SH-SY5Y (cell line): ENCODE data around the gene SSNA1.

Experiments
- GATA2 ChIP-seq: IDR thresholded peaks from 2 replicates; pipeline ENCODE4 v1.6.1; 2011; ENCODE audit warnings: mild to moderate bottlenecking, low read depth, low read length
- GATA3 ChIP-seq: IDR thresholded peaks from 2 replicates; pipeline ENCODE4 v1.6.1; 2011; ENCODE audit warnings: low read depth, mild to moderate bottlenecking, low read length, moderate library complexity

Gene SSNA1

GRCh38 chr9:137148242-137148641 lies 40.2 kb upstream of the SSNA1 start:
- TF ChIP-seq GATA2: no peak
- no peak for TF ChIP-seq GATA3

- TF ChIP-seq GATA3 (no peak), GATA2 (no peak)
Observed at GRCh38 chr9:137148661-137149060, 39.8 kb upstream of the SSNA1 start.

GRCh38 chr9:137149363-137149762 lies 39.1 kb upstream of the SSNA1 start:
- no peak for TF ChIP-seq GATA2
- no peak for TF ChIP-seq GATA3

GRCh38 chr9:137149942-137150616 lies 38.4 kb upstream of the SSNA1 start:
- TF ChIP-seq GATA2 (no peak), GATA3 (no peak)

- no peak for TF ChIP-seq GATA2
- TF ChIP-seq GATA3: no peak
Observed at GRCh38 chr9:137150617-137151457, 37.6 kb upstream of the SSNA1 start.

- TF ChIP-seq GATA2 (no peak), GATA3 (no peak)
Observed at GRCh38 chr9:137152844-137153405, 35.6 kb upstream of the SSNA1 start.

GRCh38 chr9:137156567-137157375 lies 31.7 kb upstream of the SSNA1 start:
- TF ChIP-seq GATA3 (no peak), GATA2 (no peak)

- TF ChIP-seq GATA2 (no peak), GATA3 (no peak)
Observed at GRCh38 chr9:137157618-137158415, 30.7 kb upstream of the SSNA1 start.

GRCh38 chr9:137158625-137159024 lies 29.9 kb upstream of the SSNA1 start:
- TF ChIP-seq GATA3 (no peak), GATA2 (no peak)

GRCh38 chr9:137159105-137160053 lies 29.1 kb upstream of the SSNA1 start:
- TF ChIP-seq GATA2 (no peak), GATA3 (no peak)

GRCh38 chr9:137160054-137160425 lies 28.4 kb upstream of the SSNA1 start:
- TF ChIP-seq GATA2: no peak
- TF ChIP-seq GATA3: no peak
